HepG2 (cell line): Measurements from ENCODE around the gene PKLR. TPM values are rescaled to one million over a fixed set of nuclear protein-coding genes. Genes with fewer than 3 reads are reported as not detected.

Experiments used
- BRCA1 ChIP-seq: sonication (generic); formaldehyde crosslinking; IDR thresholded peaks from 2 replicates; pipeline ENCODE4 v1.4.0; 2020; ENCODE audit warnings: missing genetic modification reagents
- KDM5B ChIP-seq: sonication (generic); formaldehyde crosslinking; IDR thresholded peaks from 2 replicates; pipeline ENCODE4 v1.4.0; 2020; ENCODE audit warnings: missing genetic modification reagents, mild to moderate bottlenecking, borderline replicate concordance
- PPARG ChIP-seq: conservative IDR thresholded peaks from 2 replicates; pipeline ENCODE4 v1.6.1; 2016; ENCODE audit warnings: missing biosample characterization, missing genetic modification reagents
- PRMT3 ChIP-seq: sonication (generic); formaldehyde crosslinking; IDR thresholded peaks from 2 replicates; pipeline ENCODE4 v1.8.1; 2022; ENCODE audit warnings: low read depth, mild to moderate bottlenecking, moderate library complexity, missing genetic modification reagents, borderline replicate concordance
- SMAD9 ChIP-seq: sonication (generic); formaldehyde crosslinking; IDR thresholded peaks from 2 replicates; pipeline ENCODE4 v1.5.1; 2020; ENCODE audit warnings: mild to moderate bottlenecking, missing genetic modification reagents
- SRY ChIP-seq: sonication (generic); formaldehyde crosslinking; IDR thresholded peaks from 2 replicates; pipeline ENCODE4 v1.8.0; 2022; ENCODE audit warnings: mild to moderate bottlenecking, missing genetic modification reagents
- TOE1 ChIP-seq: sonication (generic); formaldehyde crosslinking; IDR thresholded peaks from 2 replicates; pipeline ENCODE4 v1.4.0; 2020; ENCODE audit warnings: mild to moderate bottlenecking, missing genetic modification reagents
- ZNF253 ChIP-seq: sonication (generic); formaldehyde crosslinking; IDR thresholded peaks from 2 replicates; pipeline ENCODE4 v1.8.0; 2022; ENCODE audit warnings: mild to moderate bottlenecking, missing genetic modification reagents, borderline replicate concordance
- ZNF383 ChIP-seq: sonication (generic); formaldehyde crosslinking; IDR thresholded peaks from 2 replicates; pipeline ENCODE4 v1.4.0; 2020; ENCODE audit warnings: missing genetic modification reagents, mild to moderate bottlenecking, borderline replicate concordance
- polyA plus RNA-seq, 8 experiments: library from polyadenylated mRNA; depleted of rRNA in 3 of 8; stranded (reverse) in 7 of 8; unstranded in 1 of 8; fragments of >200 nt; fragmentation: Illumina TruSeq in 4 of 8; extraction: Trizol in 4 of 8; gene quantifications; 2 replicates each; pipeline versions ENCODE4 v1.2.1 to v1.2.3, GENCODE V29; 2011 to 2016; ENCODE audit warnings: low read depth in 4 of 8, missing spikeins in 1 of 8, mixed read lengths in 1 of 8; ENCODE audit not compliant: insufficient read depth in 1 of 8
- total RNA-seq, 5 experiments: library from RNA; depleted of rRNA; stranded (reverse); fragments of >200 nt; fragmentation: Illumina TruSeq; extraction: Trizol; gene quantifications; 2 replicates each; pipeline ENCODE4 v1.2.3, GENCODE V29; 2016; ENCODE audit warnings: low read depth in 1 of 5
- TF ChIP-seq, protein P1 (sequence below): sonication (generic); formaldehyde crosslinking; IDR thresholded peaks from 2 replicates; pipeline ENCODE4 v1.5.0; 2020; ENCODE audit warnings: missing genetic modification reagents, mild to moderate bottlenecking, borderline replicate concordance
- TF ChIP-seq, protein P2 (sequence below): sonication (generic); formaldehyde crosslinking; IDR thresholded peaks from 2 replicates; pipeline ENCODE4 v1.4.0; 2020; ENCODE audit warnings: missing genetic modification reagents, borderline replicate concordance
- TF ChIP-seq, protein P3 (sequence below): sonication (generic); formaldehyde crosslinking; IDR thresholded peaks from 2 replicates; pipeline ENCODE4 v1.8.1; 2023; ENCODE audit warnings: mild to moderate bottlenecking, inconsistent platforms, moderate library complexity, missing genetic modification reagents, borderline replicate concordance
- TF ChIP-seq, protein P4 (sequence below): sonication (generic); formaldehyde crosslinking; IDR thresholded peaks from 2 replicates; pipeline ENCODE4 v1.4.0; 2020; ENCODE audit warnings: missing genetic modification reagents
- TF ChIP-seq, protein P5 (sequence below): sonication (generic); formaldehyde crosslinking; IDR thresholded peaks from 2 replicates; pipeline ENCODE4 v1.4.0; 2020; ENCODE audit warnings: missing genetic modification reagents

PKLR gene
- total and polyA plus RNA-seq, 2 of the 13 experiments (the other 11 are each of a cell fraction or from before 2014, with no cell fraction given) = 10.3 to 29.3 TPM

DNA sequence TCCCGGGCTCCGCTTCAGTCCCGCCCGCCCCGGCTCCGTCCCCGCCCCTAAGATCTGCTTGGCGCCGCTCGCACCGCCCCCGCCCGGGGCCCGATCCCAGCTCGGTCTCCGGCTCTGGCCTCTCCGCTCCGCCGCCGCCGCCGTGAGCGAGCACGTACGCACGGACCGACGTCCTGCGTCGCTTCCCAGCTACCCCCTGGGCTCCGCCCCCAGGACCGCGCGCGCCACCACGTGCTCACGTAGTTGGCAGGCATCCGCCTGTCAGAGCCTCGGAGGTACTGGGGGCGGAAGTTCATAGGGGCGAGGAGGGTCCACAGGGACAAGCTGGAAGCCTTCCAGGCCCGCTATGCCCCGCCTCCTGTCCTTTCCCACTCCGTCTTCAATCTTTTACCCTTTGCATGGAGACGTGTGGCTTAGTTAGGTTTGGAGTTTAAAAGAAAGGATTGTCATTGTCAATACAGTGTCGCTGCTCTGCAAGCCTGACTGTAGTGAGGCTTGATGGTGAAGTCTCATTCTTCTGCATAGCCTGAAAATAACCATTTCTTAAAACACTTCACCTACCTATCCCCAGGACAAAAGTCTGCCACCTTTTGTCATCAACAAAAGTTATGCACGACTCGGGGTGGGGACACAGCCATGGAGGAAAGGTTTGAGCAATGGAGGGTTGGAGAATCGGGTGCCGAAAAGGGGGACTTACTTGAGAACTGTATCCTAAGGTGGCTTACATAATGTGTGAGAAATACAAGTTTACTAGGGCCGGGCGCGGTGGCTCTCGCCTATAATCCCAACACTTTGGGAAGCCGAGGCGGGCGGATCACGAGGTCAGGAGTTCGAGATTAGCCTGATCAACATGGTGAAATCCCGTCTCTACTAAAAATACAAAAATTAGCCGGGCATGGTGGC is 27.6 kb downstream of the PKLR start, which contains the start of gene CLK2 (continued):
- TF ChIP-seq PPARG (CRISPR knock-in tag) = peak; percentile 46; the same call in 1 of the 2 replicates
- TF ChIP-seq ZNF383 = no peak
- TF ChIP-seq ZNF253 = no peak
- TF ChIP-seq, protein P1, sequence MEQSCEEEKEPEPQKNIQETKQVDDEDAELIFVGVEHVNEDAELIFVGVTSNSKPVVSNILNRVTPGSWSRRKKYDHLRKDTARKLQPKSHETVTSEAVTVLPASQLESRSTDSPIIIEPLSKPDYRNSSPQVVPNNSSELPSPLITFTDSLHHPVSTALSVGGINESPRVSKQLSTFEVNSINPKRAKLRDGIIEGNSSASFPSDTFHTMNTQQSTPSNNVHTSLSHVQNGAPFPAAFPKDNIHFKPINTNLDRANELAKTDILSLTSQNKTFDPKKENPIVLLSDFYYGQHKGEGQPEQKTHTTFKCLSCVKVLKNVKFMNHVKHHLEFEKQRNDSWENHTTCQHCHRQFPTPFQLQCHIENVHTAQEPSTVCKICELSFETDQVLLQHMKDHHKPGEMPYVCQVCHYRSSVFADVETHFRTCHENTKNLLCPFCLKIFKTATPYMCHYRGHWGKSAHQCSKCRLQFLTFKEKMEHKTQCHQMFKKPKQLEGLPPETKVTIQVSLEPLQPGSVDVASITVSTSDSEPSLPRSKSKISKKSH (CRISPR knock-in tag) = no peak
- no peak for TF ChIP-seq PRMT3 (CRISPR knock-in tag)
- no peak; the same call in 1 of the 2 replicates for TF ChIP-seq KDM5B (CRISPR knock-in tag)
- no peak for TF ChIP-seq SMAD9 (CRISPR knock-in tag)
- TF ChIP-seq, protein P2, sequence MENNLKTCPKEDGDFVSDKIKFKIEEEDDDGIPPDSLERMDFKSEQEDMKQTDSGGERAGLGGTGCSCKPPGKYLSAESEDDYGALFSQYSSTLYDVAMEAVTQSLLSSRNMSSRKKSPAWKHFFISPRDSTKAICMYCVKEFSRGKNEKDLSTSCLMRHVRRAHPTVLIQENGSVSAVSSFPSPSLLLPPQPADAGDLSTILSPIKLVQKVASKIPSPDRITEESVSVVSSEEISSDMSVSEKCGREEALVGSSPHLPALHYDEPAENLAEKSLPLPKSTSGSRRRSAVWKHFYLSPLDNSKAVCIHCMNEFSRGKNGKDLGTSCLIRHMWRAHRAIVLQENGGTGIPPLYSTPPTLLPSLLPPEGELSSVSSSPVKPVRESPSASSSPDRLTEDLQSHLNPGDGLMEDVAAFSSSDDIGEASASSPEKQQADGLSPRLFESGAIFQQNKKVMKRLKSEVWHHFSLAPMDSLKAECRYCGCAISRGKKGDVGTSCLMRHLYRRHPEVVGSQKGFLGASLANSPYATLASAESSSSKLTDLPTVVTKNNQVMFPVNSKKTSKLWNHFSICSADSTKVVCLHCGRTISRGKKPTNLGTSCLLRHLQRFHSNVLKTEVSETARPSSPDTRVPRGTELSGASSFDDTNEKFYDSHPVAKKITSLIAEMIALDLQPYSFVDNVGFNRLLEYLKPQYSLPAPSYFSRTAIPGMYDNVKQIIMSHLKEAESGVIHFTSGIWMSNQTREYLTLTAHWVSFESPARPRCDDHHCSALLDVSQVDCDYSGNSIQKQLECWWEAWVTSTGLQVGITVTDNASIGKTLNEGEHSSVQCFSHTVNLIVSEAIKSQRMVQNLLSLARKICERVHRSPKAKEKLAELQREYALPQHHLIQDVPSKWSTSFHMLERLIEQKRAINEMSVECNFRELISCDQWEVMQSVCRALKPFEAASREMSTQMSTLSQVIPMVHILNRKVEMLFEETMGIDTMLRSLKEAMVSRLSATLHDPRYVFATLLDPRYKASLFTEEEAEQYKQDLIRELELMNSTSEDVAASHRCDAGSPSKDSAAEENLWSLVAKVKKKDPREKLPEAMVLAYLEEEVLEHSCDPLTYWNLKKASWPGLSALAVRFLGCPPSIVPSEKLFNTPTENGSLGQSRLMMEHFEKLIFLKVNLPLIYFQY (CRISPR knock-in tag) = 0 out of 2 replicates have a peak, but pooled peaks have one; percentile 40
- peak; percentile 52; the same call in 1 of the 2 replicates for TF ChIP-seq SRY
- TF ChIP-seq, protein P3, sequence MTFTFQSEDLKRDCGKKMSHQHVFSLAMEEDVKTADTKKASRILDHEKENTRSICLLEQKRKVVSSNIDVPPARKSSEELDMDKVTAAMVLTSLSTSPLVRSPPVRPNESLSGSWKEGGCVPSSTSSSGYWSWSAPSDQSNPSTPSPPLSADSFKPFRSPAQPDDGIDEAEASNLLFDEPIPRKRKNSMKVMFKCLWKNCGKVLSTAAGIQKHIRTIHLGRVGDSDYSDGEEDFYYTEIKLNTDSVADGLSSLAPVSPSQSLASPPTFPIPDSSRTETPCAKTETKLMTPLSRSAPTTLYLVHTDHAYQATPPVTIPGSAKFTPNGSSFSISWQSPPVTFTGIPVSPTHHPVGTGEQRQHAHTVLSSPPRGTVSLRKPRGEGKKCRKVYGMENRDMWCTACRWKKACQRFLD (CRISPR knock-in tag) = no peak
- TF ChIP-seq BRCA1 (CRISPR knock-in tag) = no peak
- TF ChIP-seq, protein P4, sequence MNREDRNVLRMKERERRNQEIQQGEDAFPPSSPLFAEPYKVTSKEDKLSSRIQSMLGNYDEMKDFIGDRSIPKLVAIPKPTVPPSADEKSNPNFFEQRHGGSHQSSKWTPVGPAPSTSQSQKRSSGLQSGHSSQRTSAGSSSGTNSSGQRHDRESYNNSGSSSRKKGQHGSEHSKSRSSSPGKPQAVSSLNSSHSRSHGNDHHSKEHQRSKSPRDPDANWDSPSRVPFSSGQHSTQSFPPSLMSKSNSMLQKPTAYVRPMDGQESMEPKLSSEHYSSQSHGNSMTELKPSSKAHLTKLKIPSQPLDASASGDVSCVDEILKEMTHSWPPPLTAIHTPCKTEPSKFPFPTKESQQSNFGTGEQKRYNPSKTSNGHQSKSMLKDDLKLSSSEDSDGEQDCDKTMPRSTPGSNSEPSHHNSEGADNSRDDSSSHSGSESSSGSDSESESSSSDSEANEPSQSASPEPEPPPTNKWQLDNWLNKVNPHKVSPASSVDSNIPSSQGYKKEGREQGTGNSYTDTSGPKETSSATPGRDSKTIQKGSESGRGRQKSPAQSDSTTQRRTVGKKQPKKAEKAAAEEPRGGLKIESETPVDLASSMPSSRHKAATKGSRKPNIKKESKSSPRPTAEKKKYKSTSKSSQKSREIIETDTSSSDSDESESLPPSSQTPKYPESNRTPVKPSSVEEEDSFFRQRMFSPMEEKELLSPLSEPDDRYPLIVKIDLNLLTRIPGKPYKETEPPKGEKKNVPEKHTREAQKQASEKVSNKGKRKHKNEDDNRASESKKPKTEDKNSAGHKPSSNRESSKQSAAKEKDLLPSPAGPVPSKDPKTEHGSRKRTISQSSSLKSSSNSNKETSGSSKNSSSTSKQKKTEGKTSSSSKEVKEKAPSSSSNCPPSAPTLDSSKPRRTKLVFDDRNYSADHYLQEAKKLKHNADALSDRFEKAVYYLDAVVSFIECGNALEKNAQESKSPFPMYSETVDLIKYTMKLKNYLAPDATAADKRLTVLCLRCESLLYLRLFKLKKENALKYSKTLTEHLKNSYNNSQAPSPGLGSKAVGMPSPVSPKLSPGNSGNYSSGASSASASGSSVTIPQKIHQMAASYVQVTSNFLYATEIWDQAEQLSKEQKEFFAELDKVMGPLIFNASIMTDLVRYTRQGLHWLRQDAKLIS = no peak
- TF ChIP-seq TOE1 (CRISPR knock-in tag) = no peak
- TF ChIP-seq, protein P5, sequence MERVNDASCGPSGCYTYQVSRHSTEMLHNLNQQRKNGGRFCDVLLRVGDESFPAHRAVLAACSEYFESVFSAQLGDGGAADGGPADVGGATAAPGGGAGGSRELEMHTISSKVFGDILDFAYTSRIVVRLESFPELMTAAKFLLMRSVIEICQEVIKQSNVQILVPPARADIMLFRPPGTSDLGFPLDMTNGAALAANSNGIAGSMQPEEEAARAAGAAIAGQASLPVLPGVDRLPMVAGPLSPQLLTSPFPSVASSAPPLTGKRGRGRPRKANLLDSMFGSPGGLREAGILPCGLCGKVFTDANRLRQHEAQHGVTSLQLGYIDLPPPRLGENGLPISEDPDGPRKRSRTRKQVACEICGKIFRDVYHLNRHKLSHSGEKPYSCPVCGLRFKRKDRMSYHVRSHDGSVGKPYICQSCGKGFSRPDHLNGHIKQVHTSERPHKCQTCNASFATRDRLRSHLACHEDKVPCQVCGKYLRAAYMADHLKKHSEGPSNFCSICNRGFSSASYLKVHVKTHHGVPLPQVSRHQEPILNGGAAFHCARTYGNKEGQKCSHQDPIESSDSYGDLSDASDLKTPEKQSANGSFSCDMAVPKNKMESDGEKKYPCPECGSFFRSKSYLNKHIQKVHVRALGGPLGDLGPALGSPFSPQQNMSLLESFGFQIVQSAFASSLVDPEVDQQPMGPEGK = peak; percentile 59; the same call in 1 of the 2 replicates
